Endothelial cell (in vitro differentiated cells): ENCODE data around the gene C22orf31. TPM values are rescaled to one million over a fixed set of nuclear protein-coding genes. Genes with fewer than 3 reads are reported as not detected.

Source experiments
- DNase-seq: peaks from one replicate; pipeline ENCODE4 v3.0.0; 2021; ENCODE audit warnings: low spot score
- H3K27ac Mint-ChIP-seq: one replicate; pipeline ENCODE4 v1.8.0; 2021; ENCODE audit warnings: mixed read lengths, inconsistent platforms; ENCODE audit not compliant: unreplicated experiment
- H3K27me3 Mint-ChIP-seq: one replicate; pipeline ENCODE4 v1.8.0; 2021; ENCODE audit warnings: mild to moderate bottlenecking, moderate library complexity, mixed read lengths, inconsistent platforms; ENCODE audit not compliant: unreplicated experiment
- H3K36me3 Mint-ChIP-seq: one replicate; pipeline ENCODE4 v1.8.0; 2021; ENCODE audit warnings: mild to moderate bottlenecking, low read depth, mixed read lengths, inconsistent platforms; ENCODE audit not compliant: unreplicated experiment
- H3K4me1 Mint-ChIP-seq: one replicate; pipeline ENCODE4 v1.8.0; 2021; ENCODE audit warnings: mild to moderate bottlenecking, mixed read lengths, inconsistent platforms; ENCODE audit not compliant: unreplicated experiment
- H3K4me3 Mint-ChIP-seq: one replicate; pipeline ENCODE4 v1.8.0; 2021; ENCODE audit warnings: mild to moderate bottlenecking, mixed read lengths, inconsistent platforms; ENCODE audit not compliant: unreplicated experiment
- H3K9me3 Mint-ChIP-seq: one replicate; pipeline ENCODE4 v1.8.0; 2021; ENCODE audit warnings: mixed read lengths, inconsistent platforms; ENCODE audit not compliant: unreplicated experiment
- CTCF ChIP-seq: fragments of 200-600 bp; sonication (generic); IDR thresholded peaks from one replicate; pipeline ENCODE4 v1.5.0; 2021; ENCODE audit warnings: antibody characterized with exemption; ENCODE audit not compliant: unreplicated experiment
- total RNA-seq: library from RNA; stranded (reverse); fragmentation: NEBNext Ultra II Directional; extraction: Animal tissue kit (Norgen Biotek cat#: 25700); gene quantifications from one replicate; pipeline ENCODE4 v1.2.1, GENCODE V29; 2021; ENCODE audit not compliant: unreplicated experiment

The C22orf31 gene
- total RNA-seq, 1 donor from 2014 or later = not detected

- Mint-ChIP-seq H3K27ac (no peak overlapping the region), H3K36me3 (no peaks in the 10 kb centered on the region), H3K9me3 (no peaks in the 10 kb centered on the region), H3K27me3 (no peaks in the 10 kb centered on the region), H3K4me3 (no peak overlapping the region), H3K4me1 (no peaks in the 10 kb centered on the region)
- DNase-seq = no peak
- no peak for TF ChIP-seq CTCF
Observed at GRCh38 chr22:29078869-29079207, 17.2 kb upstream of the C22orf31 start.

- Mint-ChIP-seq H3K27me3 (no peaks in the 10 kb centered on the region), H3K36me3 (no peaks in the 10 kb centered on the region), H3K9me3 (no peaks in the 10 kb centered on the region), H3K4me1 (no peaks in the 10 kb centered on the region), H3K4me3 (no peak overlapping the region), H3K27ac (no peak overlapping the region)
- no peak for TF ChIP-seq CTCF
- no peak for DNase-seq
Observed at GRCh38 chr22:29078036-29078868, 16.6 kb upstream of the C22orf31 start.

GRCh38 chr22:29074276-29074772 lies 12.7 kb upstream of the C22orf31 start:
- no peak overlapping the region for H3K27ac Mint-ChIP-seq
- H3K27me3 Mint-ChIP-seq = peaks cover 4% of the 10 kb centered on the region
- peak overlapping the region; percentile 13 for H3K4me3 Mint-ChIP-seq
- peaks cover 10% of the 10 kb centered on the region for H3K4me1 Mint-ChIP-seq
- no peaks in the 10 kb centered on the region for H3K9me3 Mint-ChIP-seq
- TF ChIP-seq CTCF = no peak
- no peaks in the 10 kb centered on the region for H3K36me3 Mint-ChIP-seq
- DNase-seq = no peak

- peak; percentile 54 for DNase-seq
- Mint-ChIP-seq H3K27ac (no peak overlapping the region), H3K4me3 (no peak overlapping the region), H3K4me1 (peaks cover 10% of the 10 kb centered on the region), H3K36me3 (no peaks in the 10 kb centered on the region), H3K27me3 (peaks cover 4% of the 10 kb centered on the region), H3K9me3 (no peaks in the 10 kb centered on the region)
- no peak for TF ChIP-seq CTCF
Observed at GRCh38 chr22:29073618-29074275, 12.1 kb upstream of the C22orf31 start.
